Brain microvascular endothelial cell (primary cell): ENCODE measurements around the gene MAP7D2.

Experiments
- DNase-seq: peaks from one replicate; pipeline ENCODE4 v3.0.0-alpha.2; 2020
- H3K27ac ChIP-seq: fragments of 250-450 bp; sonication (Bioruptor Pico); 2 replicates; pipeline ENCODE4 v1.5.1; 2020; ENCODE audit warnings: mild to moderate bottlenecking, moderate library complexity
- H3K27me3 ChIP-seq: fragments of 250-450 bp; sonication (Bioruptor Pico); replicated peaks from 2 replicates; pipeline ENCODE4 v1.5.1; 2020; ENCODE audit warnings: mild to moderate bottlenecking
- H3K36me3 ChIP-seq: fragments of 250-450 bp; sonication (Bioruptor Pico); replicated peaks from 2 replicates; pipeline ENCODE4 v1.5.1; 2020; ENCODE audit warnings: mild to moderate bottlenecking
- H3K4me3 ChIP-seq: 2 replicates; pipeline ENCODE4 v1.5.1; 2011; ENCODE audit warnings: low read depth, mild to moderate bottlenecking, control low read depth, low read length, moderate library complexity
- CTCF ChIP-seq: IDR thresholded peaks from 2 replicates; pipeline ENCODE4 v1.5.1; 2011; ENCODE audit warnings: low read depth, mild to moderate bottlenecking, moderate library complexity, low read length, control low read depth, inconsistent platforms; ENCODE audit errors: missing control alignments
- in situ Hi-C: cut with HindIII; loops from 2 replicates; pipeline ENCODE4 v1.10.0; 2017; ENCODE audit warnings: low sequenced_read_pairs, low pct_ligation_motif_present

Gene MAP7D2

GRCh38 chrX:20046864-20047263 is 69.8 kb downstream of the MAP7D2 start:
- H3K4me3 ChIP-seq: no peak overlapping the region
- no peaks in the 10 kb centered on the region for H3K27me3 ChIP-seq
- no peak overlapping the region for H3K27ac ChIP-seq
- TF ChIP-seq CTCF: no peak
- H3K36me3 ChIP-seq: no peaks in the 10 kb centered on the region
- no peak for DNase-seq
- in situ Hi-C loops: no loop called here

DNA sequence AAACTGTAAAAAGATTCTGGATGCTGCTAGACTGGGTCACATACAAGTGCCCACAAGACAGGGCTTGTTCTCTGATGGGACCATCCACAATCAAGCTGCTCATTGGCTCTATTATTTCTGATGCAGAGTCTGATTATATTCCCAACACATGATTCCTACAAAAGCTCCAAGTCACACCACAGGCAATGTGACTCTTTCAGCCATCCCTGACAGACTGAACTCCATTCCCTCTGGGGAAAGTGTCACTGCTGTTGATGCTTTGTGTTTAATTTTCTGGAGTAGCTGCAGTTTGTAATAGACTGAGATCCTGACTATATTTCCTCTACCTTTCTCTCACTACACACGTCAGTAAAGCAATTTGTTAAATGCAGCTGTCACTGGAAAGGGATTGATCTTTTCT is 70.5 kb downstream of the MAP7D2 start:
- TF ChIP-seq CTCF: no peak
- H3K36me3 ChIP-seq: no peaks in the 10 kb centered on the region
- H3K4me3 ChIP-seq: no peak overlapping the region
- no peak overlapping the region for H3K27ac ChIP-seq
- in situ Hi-C loops: no loop called here
- no peak for DNase-seq
- no peaks in the 10 kb centered on the region for H3K27me3 ChIP-seq

DNA sequence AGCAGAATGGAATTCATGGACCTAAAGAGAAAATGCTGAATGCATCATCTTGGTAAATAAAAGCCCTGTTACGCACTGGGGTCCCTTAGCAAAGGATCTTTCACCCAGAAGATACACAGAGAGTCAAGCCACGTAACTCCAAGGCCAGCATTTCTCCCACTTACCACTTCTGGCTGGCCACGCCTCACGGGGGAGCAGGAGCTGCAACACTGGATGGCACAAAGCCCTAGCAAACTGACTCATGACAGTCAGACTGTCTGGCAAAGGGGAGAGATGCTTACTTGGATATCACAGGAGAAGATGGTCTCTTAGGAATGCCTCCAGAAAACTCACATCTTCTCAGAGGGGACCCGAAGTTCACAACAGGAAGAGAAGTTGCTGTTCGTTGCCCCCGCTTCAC is 74.5 kb downstream of the MAP7D2 start:
- H3K27ac ChIP-seq: no peak overlapping the region
- H3K4me3 ChIP-seq: no peak overlapping the region
- in situ Hi-C loops: no loop called here
- no peaks in the 10 kb centered on the region for H3K27me3 ChIP-seq
- DNase-seq: no peak
- no peaks in the 10 kb centered on the region for H3K36me3 ChIP-seq
- TF ChIP-seq CTCF: no peak

GRCh38 chrX:20038966-20039365 is 77.7 kb downstream of the MAP7D2 start:
- Histone ChIP-seq H3K27me3 (no peaks in the 10 kb centered on the region), H3K27ac (no peak overlapping the region), H3K4me3 (no peak overlapping the region), H3K36me3 (no peaks in the 10 kb centered on the region)
- TF ChIP-seq CTCF: no peak
- in situ Hi-C loops: no loop called here
- no peak for DNase-seq

DNA sequence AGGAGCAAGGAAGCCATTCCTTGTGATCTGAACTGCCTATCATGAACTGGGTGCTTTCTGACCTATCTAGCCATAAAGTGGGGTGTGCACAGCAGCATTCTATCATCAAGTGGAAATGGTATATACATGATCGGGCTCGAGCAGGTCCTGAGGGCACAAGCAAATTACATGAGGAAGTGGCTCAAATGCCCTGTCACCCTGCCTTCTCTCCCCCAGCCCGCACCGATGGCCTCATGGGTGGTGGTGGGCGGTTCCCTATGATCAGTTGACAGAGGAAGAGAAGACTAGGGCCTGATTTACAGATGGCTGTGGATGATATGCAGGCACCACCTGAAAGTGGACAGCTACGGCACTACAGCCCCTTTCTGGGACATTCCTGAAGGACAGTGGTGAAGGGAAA is 79.5 kb downstream of the MAP7D2 start:
- H3K36me3 ChIP-seq: no peaks in the 10 kb centered on the region
- H3K4me3 ChIP-seq: no peak overlapping the region
- H3K27me3 ChIP-seq: no peaks in the 10 kb centered on the region
- TF ChIP-seq CTCF: no peak
- in situ Hi-C loops: no loop called here
- no peak overlapping the region for H3K27ac ChIP-seq
- DNase-seq: no peak

GRCh38 chrX:20032201-20032600 is 84.5 kb downstream of the MAP7D2 start:
- TF ChIP-seq CTCF: no peak
- Histone ChIP-seq H3K27me3 (no peaks in the 10 kb centered on the region), H3K27ac (no peak overlapping the region), H3K36me3 (no peaks in the 10 kb centered on the region), H3K4me3 (no peak overlapping the region)
- in situ Hi-C loops: no loop called here
- no peak for DNase-seq
